NCI-H1417 (cell line): ENCODE results near the gene CGREF1.

ENCODE experiments used
- DNase-seq, 3 experiments: peaks; one replicate each; lab custom pipeline; 2025; lab: John Stamatoyannopoulos, UW

Gene CGREF1

DNA sequence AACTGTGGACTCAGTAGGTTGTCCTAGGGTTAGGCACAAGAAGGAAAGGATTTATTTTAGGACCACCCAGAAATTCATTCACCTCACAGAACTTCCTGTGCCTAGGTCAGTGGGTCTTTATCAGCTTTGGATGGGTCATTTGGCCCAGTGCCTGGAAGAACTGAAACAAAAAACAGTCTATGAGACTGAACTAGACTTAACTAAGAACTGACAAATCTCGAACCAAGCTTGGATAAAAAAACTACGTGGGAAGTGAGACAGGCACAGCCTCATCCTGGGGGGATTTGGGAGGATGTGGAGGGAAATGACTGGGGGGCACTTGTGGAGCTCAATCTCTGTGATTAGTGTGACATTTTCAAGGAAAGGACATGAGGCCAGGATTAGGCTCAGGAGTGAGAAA lies 45.1 kb downstream of the CGREF1 start:
- no peak for DNase-seq

DNA sequence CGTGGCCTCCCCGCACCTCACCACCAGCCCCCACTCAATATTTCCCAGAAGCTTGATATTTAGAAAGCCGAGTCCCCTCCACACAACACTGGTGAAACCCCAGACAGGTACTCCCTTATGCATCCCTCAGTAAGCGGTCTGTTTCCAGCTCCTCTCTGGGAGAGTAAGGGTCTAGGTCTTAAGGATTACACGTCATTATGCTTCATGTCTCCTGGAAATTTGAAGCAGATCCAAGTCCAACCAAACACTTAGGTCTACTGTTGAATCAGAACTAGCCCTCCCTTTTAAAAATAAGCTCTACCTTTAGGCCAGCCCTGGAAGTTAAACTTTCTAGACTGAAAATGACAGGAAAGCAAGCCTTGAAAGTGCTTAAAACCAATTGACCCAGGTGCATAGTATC lies 46.0 kb downstream of the CGREF1 start:
- no peak for DNase-seq

DNA sequence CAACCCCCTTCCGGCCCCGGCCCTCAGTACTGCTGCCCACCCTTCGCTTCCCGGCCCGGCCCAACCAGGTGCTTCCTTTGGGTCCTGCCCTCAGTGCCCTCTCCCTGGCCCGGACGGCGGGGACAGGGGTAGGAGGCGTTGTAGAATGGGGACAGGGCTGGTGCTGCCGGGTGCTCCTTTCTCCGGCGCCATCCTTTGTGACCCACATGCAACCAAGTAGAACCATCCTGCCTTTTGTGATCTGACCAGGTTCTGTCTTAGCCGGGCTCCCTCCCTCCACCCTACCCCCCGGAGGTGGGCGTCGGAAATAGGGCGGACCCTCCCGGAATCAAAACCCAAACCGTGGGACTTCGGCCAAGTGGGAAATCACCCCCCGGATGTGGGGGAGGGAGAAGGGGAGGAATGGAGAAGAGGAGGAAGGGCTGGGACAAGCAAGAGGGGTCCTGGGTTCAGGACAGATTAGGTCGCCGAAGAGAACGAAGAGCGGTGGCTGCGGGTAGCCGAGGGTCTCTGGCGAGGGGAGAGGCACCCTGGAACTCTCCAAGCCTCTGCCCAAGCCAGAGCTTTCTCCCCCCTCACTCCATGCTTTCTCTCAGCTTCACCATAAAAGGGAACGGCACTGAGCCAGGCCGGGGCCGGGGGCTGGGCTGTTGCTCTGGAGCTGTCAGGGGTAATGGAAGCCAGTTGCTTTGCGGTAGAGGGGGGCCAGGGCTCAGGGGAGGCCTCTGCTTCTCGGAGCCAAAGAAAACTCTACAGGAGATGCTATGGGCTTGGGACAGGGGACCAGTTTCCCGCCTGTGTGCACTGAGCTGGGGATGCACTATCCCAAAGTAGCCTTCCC lies 46.7 kb downstream of the CGREF1 start:
- DNase-seq, result no peak

DNA sequence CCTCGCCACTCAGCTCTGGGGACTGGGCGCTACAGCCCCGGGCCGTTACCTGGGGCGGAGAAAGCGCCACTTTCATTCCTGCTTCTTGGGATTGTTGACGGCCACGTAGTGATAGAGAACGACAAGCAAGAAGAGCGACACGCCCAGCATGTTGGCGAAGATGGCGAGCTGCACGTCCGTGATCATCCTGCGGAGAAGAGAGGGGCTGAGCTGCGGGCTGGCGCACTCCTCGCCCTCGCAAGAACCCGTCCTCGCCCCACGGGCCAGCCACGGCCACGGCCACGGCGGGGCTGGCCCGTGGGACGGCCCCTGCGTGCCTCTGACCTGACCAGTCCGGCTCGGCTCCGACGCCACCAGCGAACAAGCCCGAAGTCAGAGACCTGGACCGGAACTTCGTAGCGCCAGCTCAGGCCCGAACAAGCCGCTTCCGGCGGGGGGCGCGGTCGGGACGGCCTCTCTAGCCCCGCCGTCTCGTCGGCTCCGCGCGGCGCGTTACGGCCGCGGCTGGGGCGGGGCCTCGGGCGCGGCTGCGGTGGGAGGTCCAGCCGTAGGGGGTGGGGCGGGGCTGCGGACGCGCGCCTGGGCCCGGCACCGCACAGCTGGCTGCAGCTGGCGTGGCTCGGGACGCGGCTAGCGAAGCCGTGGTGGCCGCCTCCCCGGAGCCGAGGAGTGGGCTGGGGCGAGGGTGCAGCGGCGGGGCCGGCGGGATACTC lies 47.5 kb downstream of the CGREF1 start, which contains the start of gene OST4:
OST4 (minus strand) TSS at position 378 of the 713 bp plus-strand sequence.
- peak; percentile 93 to 98 (median 95) for DNase-seq

DNA sequence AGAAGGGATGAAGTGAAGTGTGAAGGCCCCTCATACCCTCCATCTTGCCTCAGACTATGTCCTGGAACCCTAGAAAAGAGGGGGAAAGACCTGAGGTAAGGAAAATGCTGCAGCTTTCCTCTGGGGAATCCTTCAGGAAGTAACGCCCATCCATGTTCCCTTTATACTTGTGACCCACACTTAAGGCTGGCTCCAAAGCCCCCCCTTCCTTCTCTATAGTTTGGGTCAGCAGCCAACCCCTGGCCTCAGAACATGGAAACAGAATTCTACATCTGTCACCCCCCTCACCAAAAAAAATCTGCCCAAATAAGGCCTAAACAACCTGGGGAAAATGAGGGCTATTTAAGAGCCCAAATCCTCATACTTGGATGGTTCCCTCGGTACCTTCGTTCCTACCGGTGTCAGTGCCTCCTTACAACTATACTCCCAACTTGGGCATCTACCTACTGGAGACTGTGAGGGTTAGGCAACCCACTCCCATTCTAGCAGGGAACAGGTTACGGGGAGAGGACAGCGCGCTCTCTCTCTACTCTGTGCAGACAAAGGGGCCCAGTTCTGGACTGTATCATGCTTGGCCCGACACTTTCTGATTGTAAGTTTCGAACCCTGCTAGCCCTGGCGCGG lies 48.2 kb downstream of the CGREF1 start:
- DNase-seq, result no peak

DNA sequence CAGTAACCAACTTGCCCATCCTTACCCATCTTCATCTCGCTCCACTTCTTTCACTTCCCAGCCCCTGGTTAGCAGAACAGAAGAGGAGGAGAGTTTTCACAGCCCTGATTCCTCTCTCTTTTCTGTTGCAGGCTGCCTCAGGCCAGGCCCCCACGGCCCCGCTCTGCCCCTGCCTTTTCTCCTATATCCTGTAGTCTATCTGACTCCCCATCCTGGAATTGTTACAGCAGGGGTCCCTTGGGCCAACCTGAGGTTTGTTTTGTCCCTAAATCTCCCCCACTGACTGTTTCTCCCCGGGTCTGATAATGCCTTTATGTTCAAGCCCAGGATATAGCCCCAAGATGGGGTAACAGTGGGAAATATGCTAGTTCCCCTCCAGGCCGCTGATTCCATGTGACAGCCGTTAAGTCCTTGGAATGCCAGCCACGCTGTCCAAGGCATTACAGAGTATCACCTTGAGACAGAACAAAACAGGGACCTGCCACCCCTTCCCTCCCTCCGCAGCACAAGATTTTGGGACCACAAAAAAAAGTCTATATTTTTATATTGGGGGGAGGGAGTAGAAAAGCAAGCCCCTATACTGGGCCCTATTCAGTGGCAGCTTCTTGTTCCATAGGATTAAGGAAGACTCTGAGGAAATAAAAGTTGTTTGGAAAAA lies 48.8 kb downstream of the CGREF1 start:
- no peak for DNase-seq

DNA sequence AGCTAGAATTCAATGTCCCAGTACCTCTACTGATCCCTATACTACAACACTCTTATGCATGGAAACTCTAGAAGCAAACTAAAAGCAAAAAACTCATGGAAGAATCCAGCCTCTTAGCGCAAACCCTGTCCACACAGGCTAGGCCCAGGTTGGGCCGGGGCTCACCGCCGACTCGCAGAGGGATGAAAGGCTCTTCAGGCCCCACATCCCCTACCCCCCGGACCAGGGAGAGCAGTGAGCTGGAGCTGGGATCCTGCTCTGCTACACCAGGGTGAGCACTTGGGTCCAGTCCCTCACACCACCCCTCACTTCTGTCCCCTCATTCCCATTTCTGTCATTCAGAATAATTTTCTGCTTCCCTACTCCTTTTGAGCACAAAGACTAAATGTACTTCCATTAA lies 49.5 kb downstream of the CGREF1 start:
- DNase-seq, result no peak

DNA sequence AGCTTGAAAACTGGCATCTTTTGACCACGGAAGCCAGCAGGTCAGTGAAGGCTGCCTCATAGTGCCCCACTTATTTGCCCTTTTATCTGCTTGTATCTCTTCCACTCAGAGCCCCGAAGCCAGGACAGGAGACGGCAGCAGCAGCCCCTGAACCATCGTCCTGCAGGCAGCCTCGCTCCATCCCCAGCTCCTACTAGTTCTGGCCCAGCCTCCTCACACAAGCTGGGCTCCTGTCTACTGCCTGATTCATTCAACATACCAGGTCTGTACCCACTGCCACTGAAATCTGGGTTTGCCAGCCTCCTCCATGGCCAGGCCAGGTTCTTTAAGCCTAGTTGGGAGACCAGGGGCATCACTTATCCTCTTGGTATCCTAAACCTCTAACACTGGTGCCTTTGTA lies 51.5 kb downstream of the CGREF1 start:
- DNase-seq, result no peak

DNA sequence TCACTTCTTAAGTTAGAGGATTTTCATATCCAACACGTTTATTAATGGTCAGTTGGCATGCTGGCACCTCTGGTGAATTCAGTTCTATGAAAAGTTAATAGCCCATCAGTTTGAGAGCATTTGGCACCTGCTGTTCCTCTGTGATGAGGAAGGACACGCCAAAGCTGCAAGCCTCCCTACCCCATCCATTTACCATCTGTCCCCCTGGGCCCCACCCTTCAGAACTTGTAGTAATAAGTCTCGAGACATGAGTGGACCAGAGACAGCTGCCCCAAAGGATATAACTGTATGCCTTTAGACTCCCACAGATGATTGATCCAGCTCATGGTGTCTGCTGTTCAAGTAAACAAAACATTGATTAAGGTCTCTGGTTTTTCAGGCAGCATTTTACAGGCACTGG lies 53.8 kb downstream of the CGREF1 start:
- no peak for DNase-seq

DNA sequence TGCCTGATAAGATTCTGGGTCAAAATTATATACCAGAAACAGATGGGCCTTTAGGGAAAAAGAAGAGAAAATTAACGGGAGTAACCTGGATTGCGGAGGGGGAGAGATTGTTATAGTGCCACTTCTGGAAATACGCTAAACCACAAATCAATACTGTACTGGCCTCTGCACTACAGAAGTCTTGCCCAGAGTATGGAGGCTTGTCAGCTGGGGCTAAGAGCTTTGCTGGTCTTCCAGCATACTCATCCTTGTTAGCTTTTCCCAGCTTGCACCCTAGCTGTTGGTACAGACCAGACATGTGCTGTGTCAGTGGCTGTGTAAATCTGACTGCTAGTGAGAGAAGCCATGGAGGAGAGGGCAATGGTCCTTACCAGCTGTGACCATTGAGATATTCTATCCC lies 58.6 kb downstream of the CGREF1 start:
- peak in 1 of 3 experiments; percentile 52 for DNase-seq

DNA sequence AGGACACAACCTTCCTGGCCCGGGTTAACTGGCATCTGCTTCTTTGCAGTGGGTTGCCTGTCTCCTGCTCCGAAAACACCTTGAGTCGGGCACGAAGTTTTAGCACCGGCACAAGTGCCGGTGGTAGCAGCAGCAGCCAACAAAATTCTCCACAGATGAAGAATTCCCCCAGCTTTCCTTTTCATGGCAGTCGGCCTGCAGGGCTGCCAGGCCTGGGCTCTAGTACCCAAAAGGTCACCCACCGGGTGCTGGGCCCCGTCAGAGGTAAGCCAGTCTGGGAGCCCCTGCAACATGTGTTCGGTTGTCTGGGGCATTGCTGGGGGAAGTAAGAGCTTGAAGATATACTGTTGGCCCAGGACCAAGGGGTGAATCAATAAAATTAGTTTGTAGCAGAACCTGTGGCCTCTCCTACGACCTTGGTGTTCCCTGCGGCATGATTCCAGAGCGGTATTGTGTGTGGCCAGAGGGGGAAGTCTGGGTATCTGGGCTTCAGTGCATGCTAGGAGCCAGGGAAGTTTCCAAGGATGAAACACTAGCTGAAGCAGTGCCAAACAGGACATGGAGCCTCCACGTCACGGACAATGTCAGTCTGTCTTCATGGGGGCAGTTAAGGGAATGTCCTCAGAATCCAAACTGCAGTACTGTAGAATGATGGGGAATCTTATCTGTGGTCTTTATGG lies 59.6 kb downstream of the CGREF1 start:
- no peak for DNase-seq

DNA sequence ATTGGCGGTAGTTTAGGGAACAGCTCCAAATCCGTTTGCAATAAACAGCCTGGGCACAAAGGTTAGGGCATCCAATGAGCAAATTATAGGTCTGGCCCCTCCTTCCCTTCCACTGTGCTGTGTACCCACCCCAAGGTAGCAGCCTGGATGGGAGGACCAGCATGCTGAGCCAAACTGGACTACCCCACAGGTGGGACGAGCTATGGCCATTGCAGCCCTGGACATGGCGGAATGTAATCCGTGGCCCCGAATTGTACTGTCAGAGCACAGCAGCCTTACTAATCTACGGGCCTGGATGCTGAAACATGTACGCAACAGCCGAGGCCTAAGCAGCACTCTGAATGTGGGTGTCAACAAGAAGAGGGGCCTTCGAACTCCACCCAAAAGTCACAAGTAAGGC lies 60.7 kb downstream of the CGREF1 start:
- DNase-seq, result no peak

DNA sequence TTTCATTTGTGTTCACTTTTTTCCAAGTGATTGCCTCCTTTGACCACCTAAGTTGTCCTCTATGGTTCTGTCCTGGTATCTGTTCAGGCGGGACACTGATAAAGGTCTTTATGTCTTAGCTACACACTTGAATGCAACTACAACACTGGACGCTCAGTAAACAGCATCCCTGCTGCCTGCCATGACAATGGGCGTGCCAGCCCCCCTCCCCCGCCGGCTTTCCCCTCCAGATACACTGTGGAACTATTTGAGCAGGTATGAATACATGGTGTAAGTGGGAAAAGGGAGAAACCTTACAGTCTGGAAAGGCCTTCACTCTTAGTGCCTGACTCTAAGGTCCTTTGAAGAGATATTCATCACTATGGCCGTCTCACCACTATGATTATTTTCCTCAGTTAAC lies 61.7 kb downstream of the CGREF1 start:
- no peak for DNase-seq

DNA sequence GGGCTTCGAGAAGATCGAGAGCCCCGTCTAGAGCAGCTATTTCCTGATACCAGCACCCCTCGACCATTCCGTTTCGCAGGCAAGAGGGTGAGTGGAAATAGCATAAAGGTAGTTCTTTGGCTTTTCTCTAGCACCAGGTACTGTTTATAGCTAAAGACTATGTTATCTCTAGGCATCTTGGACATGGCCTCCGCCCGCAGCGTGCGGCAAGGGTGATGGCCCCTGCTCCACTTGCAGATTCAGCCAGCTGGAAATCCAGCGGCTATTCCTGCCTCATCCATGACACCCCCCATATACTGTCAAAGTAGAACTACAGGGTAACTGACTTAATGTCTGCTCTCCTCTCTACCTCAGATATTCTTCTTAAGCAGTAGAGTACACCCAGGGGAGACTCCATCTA lies 64.2 kb downstream of the CGREF1 start:
- no peak for DNase-seq

DNA sequence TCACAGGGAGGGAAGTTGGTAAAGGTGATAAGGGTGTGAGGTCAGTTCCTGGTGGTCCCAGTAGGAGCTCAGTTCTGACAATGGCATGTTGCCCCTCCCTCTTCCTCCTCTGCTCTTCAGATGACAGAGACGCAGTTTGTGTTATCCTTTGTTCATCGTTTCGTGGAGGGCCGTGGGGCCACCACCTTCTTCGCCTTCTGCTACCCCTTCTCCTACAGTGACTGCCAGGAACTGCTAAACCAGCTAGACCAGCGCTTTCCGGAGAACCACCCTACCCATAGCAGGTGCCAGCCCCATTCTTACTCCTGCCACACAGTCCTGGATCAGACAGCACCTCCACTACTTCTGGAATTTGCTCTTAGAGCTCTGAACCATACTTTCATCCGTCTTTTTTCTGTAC lies 65.2 kb downstream of the CGREF1 start:
- DNase-seq, result no peak

DNA sequence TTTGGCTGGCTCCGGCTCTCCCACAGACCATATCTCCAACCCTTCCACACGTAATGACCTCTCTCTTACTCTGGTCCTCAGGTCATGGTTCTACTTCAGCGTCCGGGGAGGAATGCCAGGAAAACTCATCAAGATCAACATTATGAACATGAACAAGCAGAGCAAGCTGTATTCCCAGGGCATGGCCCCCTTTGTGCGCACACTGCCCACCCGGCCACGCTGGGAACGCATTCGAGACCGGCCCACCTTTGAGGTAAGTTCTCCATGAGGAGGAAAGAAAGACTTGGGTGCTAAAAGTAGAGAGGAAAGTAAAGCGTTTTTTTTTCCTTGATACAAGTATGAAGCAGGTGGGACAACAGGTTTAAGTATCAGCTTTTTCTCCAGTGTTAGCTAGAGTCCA lies 65.6 kb downstream of the CGREF1 start:
- DNase-seq, result no peak

DNA sequence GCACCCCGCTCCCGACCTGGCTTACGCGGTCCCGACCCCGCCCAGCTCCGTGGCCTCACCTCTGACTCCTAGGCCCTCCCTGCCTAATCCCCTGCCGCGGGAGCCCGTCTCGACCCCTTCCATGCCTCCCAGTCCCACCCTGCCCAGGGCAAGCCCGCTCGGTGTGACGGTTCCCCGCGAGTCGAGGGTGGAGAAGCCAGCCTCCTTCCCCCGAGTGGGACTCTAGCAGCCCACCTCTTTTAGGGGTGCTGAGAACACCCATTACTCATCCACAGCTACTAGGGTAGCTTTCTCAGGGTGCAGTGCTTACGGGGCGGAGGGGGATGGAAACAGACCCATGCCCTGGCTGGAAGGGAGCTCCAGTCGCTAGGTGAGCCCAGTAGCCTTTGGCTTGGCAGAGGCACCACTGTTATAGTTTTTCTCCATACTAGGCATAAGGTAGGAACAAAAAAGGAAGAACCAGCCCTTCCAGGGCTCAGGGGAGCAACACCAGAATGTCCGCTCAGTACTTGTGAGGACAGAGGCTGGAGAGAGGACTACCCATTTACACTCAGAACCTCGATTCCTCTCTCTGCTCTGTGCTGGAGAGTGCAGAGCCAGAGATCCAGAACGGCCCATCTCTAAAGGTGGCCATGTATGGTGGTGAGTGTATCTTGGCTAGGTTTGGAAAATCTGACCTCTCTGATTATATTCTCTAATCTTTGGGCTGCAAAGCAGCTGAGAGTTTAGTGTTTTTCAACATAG lies 66.9 kb downstream of the CGREF1 start:
- DNase-seq, result no peak

DNA sequence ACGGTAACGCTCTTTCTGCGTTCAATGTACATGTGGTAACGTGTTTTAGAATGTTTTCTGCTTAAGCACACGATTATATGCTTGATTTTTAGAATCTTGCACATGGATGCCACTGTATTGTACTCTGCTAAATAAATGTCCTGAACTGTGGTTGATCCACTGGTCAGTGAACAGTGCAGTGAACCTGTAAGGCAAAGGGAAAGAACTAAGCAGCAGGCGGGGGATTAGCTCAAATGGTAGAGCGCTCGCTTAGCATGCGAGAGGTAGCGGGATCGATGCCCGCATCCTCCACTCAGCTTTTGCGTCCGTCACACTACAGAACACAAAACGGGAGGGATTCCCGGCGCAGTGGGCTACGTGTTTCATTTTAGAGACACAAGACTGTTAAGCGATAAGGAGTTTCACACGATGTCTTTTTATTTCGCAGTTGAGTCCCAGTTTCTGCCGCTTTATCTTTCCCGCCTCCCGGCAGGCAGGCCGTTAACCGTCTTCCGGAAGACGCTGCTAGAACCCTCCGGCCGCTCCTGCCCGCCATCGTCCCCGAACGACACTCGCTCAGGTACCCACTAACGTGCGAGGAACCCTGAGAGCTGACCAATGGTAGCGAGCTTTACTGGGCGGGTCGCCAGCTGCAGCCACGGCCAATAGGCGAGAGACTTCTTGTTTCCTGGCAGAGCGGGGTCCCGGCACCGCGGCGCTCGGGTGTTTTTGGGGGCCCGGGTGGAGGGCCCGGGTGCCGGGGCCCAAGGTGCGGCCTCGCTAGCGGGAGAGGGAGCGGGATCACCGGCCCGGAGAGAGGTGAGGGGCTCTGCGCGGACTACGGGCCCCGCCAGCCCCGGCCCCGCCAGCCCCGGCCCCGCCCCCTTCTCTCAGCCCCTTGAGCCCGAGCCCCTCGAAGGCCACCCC lies 67.7 kb downstream of the CGREF1 start, which contains the start of gene AGBL5:
AGBL5 (plus strand) TSS at position 673 of the 906 bp plus-strand sequence. CDS start 1,291 bp downstream, outside the sequence.
- peak; percentile 96 to 99 (median 98) for DNase-seq
